Femur (tissue), 1 donor: ENCODE results near the gene MAP7D1.
"Not testable (repeated sequence)": the region's sequence is repeated elsewhere in the genome, so short reads cannot be mapped to it uniquely, and the experiment has no call there.

Experiments used
- DNase-seq: peaks from one replicate; pipeline ENCODE4 v3.0.0-alpha.2; 2017

Gene MAP7D1

GRCh38 chr1:36172017-36172747, 16.2 kb downstream of the MAP7D1 start:
- DNase-seq: no peak

GRCh38 chr1:36172983-36173382, 17.0 kb downstream of the MAP7D1 start:
- no peak for DNase-seq

GRCh38 chr1:36174713-36175112, 18.8 kb downstream of the MAP7D1 start:
- no peak for DNase-seq

- peak; percentile 74 for DNase-seq
Measured at GRCh38 chr1:36175137-36176095, 19.5 kb downstream of the MAP7D1 start.

GRCh38 chr1:36176106-36176949, 20.4 kb downstream of the MAP7D1 start:
- no peak for DNase-seq

- no peak for DNase-seq
Measured at GRCh38 chr1:36177589-36178431, 21.9 kb downstream of the MAP7D1 start.

GRCh38 chr1:36178471-36179219, 22.7 kb downstream of the MAP7D1 start:
- DNase-seq: no peak

GRCh38 chr1:36179220-36179600, 23.2 kb downstream of the MAP7D1 start:
- DNase-seq: no peak

GRCh38 chr1:36182734-36183133, 26.8 kb downstream of the MAP7D1 start:
- DNase-seq: no peak

GRCh38 chr1:36183309-36183856, 27.4 kb downstream of the MAP7D1 start:
- no peak for DNase-seq

- peak; percentile 90 for DNase-seq
Measured at GRCh38 chr1:36187800-36188593, 32.0 kb downstream of the MAP7D1 start.

GRCh38 chr1:36196805-36197204, 40.8 kb downstream of the MAP7D1 start:
- not testable (repeated sequence) for DNase-seq

- DNase-seq: no peak
Measured at GRCh38 chr1:36198641-36199040, 42.7 kb downstream of the MAP7D1 start.

GRCh38 chr1:36199934-36200741, 44.2 kb downstream of the MAP7D1 start:
- no peak for DNase-seq

- no peak for DNase-seq
Measured at GRCh38 chr1:36203027-36203553, 47.1 kb downstream of the MAP7D1 start.

- peak; percentile 62 for DNase-seq
Measured at GRCh38 chr1:36203554-36204346, 47.8 kb downstream of the MAP7D1 start.

- peak; percentile 53 for DNase-seq
Measured at GRCh38 chr1:36204347-36204909, 48.5 kb downstream of the MAP7D1 start.
